Measurements from ENCODE around the gene DNAJC18. TPM values are rescaled to one million over a fixed set of nuclear protein-coding genes. Genes with fewer than 3 reads are reported as not detected.
"Not testable (repeated sequence)": the region's sequence is repeated elsewhere in the genome, so short reads cannot be mapped to it uniquely, and the experiment has no call there.

The DNAJC18 gene
- total and polyA plus RNA-seq, 5 donors, result 5.6 to 24.9 (median 14.8) TPM

GRCh38 chr5:139392324-139392677 lies 47.0 kb downstream of the DNAJC18 start:
- Histone ChIP-seq H3K27me3 (ENCODE audit: control insufficient read depth, insufficient read depth) (no peaks in the 10 kb centered on the region), H3K4me3 (ENCODE audit: low read length) (peak overlapping the region; percentile 8), H3K9me3 (ENCODE audit: control insufficient read depth, low read length) (no peaks in the 10 kb centered on the region), H3K27ac (ENCODE audit: low read length) (no peak overlapping the region), H3K4me1 (ENCODE audit: control insufficient read depth, insufficient read depth, low read length) (peaks cover 8% of the 10 kb centered on the region)
- ATAC-seq (no peak), DNase-seq (no peak)
- intact Hi-C loops (cut with DNase I), result loop anchor here in 1 of 4 donors (2.0 kb wide), 1 partner anchor 22 kb away; no protein-coding TSS in a partner anchor
- WGBS, result 26% methylated on average over 36 of the region's 36 CpGs

GRCh38 chr5:139391570-139392323 lies 47.6 kb downstream of the DNAJC18 start:
- H3K27ac ChIP-seq (ENCODE audit: low read length), result no peak overlapping the region
- intact Hi-C loops (cut with DNase I), result loop anchor here in 1 of 4 donors (2.0 kb wide), 1 partner anchor 23 kb away; no protein-coding TSS in a partner anchor
- ATAC-seq (no peak), DNase-seq (peak in 1 of 3 donors; percentile 43)
- H3K9me3 ChIP-seq (ENCODE audit: control insufficient read depth, low read length), result no peaks in the 10 kb centered on the region
- WGBS, result 46% methylated on average over 33 of the region's 33 CpGs
- H3K4me1 ChIP-seq (ENCODE audit: control insufficient read depth, insufficient read depth, low read length), result peaks cover 8% of the 10 kb centered on the region
- H3K27me3 ChIP-seq (ENCODE audit: control insufficient read depth, insufficient read depth), result no peaks in the 10 kb centered on the region
- H3K4me3 ChIP-seq (ENCODE audit: low read length), result peak overlapping the region; percentile 8

GRCh38 chr5:139390639-139391569 lies 48.4 kb downstream of the DNAJC18 start:
- Histone ChIP-seq H3K4me1 (ENCODE audit: control insufficient read depth, insufficient read depth, low read length) (peaks cover 4% of the 10 kb centered on the region), H3K27ac (ENCODE audit: low read length) (no peak overlapping the region), H3K4me3 (ENCODE audit: low read length) (no peak overlapping the region), H3K9me3 (ENCODE audit: control insufficient read depth, low read length) (no peaks in the 10 kb centered on the region), H3K27me3 (ENCODE audit: control insufficient read depth, insufficient read depth) (no peaks in the 10 kb centered on the region)
- DNase-seq (peak in 1 of 3 donors; percentile 24), ATAC-seq (no peak)
- intact Hi-C loops (cut with DNase I), result no loop called here
- WGBS, result 57% methylated on average over 10 of the region's 10 CpGs

GRCh38 chr5:139389701-139390638 lies 49.4 kb downstream of the DNAJC18 start, which contains the start of gene MZB1:
TSS of gene MZB1 (minus strand) at chr5:139389913. CDS start at chr5:139389856, 57 bp downstream.
- no peak within 1 kb of the TSS for H3K4me3 ChIP-seq (ENCODE audit: low read length)
- H3K27ac ChIP-seq (ENCODE audit: low read length), result no peak within 1 kb of the TSS
- H3K9me3 ChIP-seq (ENCODE audit: control insufficient read depth, low read length), result no peaks in the 10 kb centered on the region
- peaks cover 4% of the 10 kb centered on the region for H3K4me1 ChIP-seq (ENCODE audit: control insufficient read depth, insufficient read depth, low read length)
- DNase-seq (peak in 1 of 3 donors; percentile 61), ATAC-seq (no peak)
- intact Hi-C loops (cut with DNase I), result no loop called here
- H3K27me3 ChIP-seq (ENCODE audit: control insufficient read depth, insufficient read depth), result no peaks in the 10 kb centered on the region
- 77% methylated on average over 11 of the region's 11 CpGs for WGBS

GRCh38 chr5:139388198-139388821 lies 51.0 kb downstream of the DNAJC18 start:
- no peaks in the 10 kb centered on the region for H3K9me3 ChIP-seq (ENCODE audit: control insufficient read depth, low read length)
- no peak overlapping the region for H3K4me3 ChIP-seq (ENCODE audit: low read length)
- H3K4me1 ChIP-seq (ENCODE audit: control insufficient read depth, insufficient read depth, low read length), result peaks cover 5% of the 10 kb centered on the region
- ATAC-seq, result peak; percentile 28 to 50
- no peak overlapping the region for H3K27ac ChIP-seq (ENCODE audit: low read length)
- DNase-seq, result peak; percentile 48 to 77 (median 77)
- H3K27me3 ChIP-seq (ENCODE audit: control insufficient read depth, insufficient read depth), result no peaks in the 10 kb centered on the region
- intact Hi-C loops (cut with DNase I), result no loop called here
- WGBS, result 13% methylated on average over 8 of the region's 8 CpGs

GRCh38 chr5:139387611-139388197 lies 51.6 kb downstream of the DNAJC18 start:
- Histone ChIP-seq H3K4me1 (ENCODE audit: control insufficient read depth, insufficient read depth, low read length) (peaks cover 5% of the 10 kb centered on the region), H3K9me3 (ENCODE audit: control insufficient read depth, low read length) (no peaks in the 10 kb centered on the region), H3K27ac (ENCODE audit: low read length) (no peak overlapping the region), H3K27me3 (ENCODE audit: control insufficient read depth, insufficient read depth) (no peaks in the 10 kb centered on the region), H3K4me3 (ENCODE audit: low read length) (no peak overlapping the region)
- 60% methylated on average over 10 of the region's 10 CpGs for WGBS
- ATAC-seq (no peak), DNase-seq (peak in 1 of 3 donors; percentile 41)
- intact Hi-C loops (cut with DNase I), result no loop called here

DNA sequence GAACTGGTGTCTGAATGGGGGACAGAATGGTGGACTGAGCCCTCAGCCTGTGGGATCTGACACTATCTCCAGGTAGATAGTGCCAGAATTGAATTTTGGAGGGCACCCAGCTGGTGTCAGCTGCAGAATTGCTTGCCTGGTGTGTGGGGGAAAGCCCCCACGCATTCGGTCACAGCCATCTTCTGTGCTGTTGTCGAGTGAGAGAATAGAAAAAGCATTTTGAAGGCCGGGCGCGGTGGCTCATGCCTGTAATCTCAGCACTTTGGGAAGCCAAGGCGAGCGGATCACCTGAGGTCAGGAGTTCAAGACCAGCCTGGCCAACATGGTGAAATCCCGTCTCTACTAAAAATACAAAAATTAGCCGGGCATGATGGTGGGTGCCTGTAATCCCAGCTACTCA lies 52.4 kb downstream of the DNAJC18 start:
- H3K27ac ChIP-seq (ENCODE audit: low read length); ATAC-seq; H3K9me3 ChIP-seq (ENCODE audit: control insufficient read depth, low read length); intact Hi-C loops (cut with DNase I); H3K4me3 ChIP-seq (ENCODE audit: low read length); H3K4me1 ChIP-seq (ENCODE audit: control insufficient read depth, insufficient read depth, low read length); H3K27me3 ChIP-seq (ENCODE audit: control insufficient read depth, insufficient read depth): not testable (repeated sequence)
- peak in 1 of 3 donors; percentile 29 for DNase-seq
- 96% methylated on average over 10 of the region's 10 CpGs for WGBS

GRCh38 chr5:139386050-139386438 lies 53.3 kb downstream of the DNAJC18 start:
- Histone ChIP-seq H3K27ac (ENCODE audit: low read length) (no peak overlapping the region), H3K27me3 (ENCODE audit: control insufficient read depth, insufficient read depth) (no peaks in the 10 kb centered on the region), H3K4me3 (ENCODE audit: low read length) (no peak overlapping the region), H3K9me3 (ENCODE audit: control insufficient read depth, low read length) (no peaks in the 10 kb centered on the region), H3K4me1 (ENCODE audit: control insufficient read depth, insufficient read depth, low read length) (peaks cover 5% of the 10 kb centered on the region)
- 82% methylated on average over 5 of the region's 5 CpGs for WGBS
- DNase-seq, result no peak
- intact Hi-C loops (cut with DNase I), result no loop called here
- no peak for ATAC-seq

DNA sequence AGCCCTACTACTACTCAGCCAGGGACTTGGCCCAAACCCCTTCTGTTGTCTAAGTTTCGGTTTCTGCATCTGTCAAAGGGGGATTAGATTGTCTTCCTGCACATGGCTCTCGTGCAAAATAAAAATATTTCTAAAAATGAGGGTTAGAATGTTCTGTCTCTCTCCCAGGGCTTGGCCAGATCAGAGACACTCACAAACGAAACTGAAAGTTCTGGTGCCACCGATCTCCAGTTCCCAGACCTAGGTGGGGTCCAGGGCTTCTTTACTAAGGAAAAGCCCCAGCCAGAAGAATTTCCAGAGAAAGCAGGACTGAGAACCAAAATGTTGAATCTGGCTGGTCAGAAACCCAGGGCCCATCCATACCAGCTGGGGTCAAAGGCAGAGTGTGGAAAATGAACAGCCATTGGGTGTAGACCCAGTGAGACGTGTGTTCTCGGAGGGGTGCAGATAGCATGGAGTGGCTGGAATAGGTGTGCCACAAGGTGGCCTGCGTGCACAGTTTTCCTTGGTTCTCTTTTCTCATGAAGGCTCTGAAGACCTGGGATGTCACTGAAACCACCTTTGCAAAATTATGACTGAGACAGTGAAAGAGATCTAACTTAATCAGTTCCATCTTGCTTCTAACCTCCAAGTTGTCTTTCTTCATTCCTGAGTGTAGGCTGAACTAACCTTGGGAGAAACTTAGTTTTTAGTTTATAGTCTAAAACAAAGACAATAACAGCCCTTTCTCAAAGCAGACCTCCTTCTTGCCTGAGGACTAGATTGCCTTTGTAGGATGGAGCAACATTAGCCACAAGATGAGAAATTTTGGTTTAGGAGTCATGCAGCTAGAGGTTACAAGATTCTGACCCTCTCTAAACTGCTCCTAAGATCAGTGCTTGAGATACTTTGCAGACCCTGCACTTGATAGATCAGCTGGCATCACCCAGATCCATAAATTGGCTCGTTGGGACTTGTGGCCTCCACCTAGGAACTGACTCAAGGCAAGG lies 54.0 kb downstream of the DNAJC18 start:
- peaks cover 5% of the 10 kb centered on the region for H3K4me1 ChIP-seq (ENCODE audit: control insufficient read depth, insufficient read depth, low read length)
- peak; percentile 3 to 29 for ATAC-seq
- H3K9me3 ChIP-seq (ENCODE audit: control insufficient read depth, low read length), result no peaks in the 10 kb centered on the region
- H3K4me3 ChIP-seq (ENCODE audit: low read length), result peak overlapping the region; percentile 37
- WGBS, result 47% methylated on average over 8 of the region's 8 CpGs
- intact Hi-C loops (cut with DNase I), result no loop called here
- H3K27ac ChIP-seq (ENCODE audit: low read length), result peak overlapping the region; percentile 30
- H3K27me3 ChIP-seq (ENCODE audit: control insufficient read depth, insufficient read depth), result no peaks in the 10 kb centered on the region
- DNase-seq, result peak in 1 of 3 donors; percentile 20
